Esophagus squamous epithelium (tissue), 5 donors: Measurements from ENCODE around the gene PZP. TPM values are rescaled to one million over a fixed set of nuclear protein-coding genes. Genes with fewer than 3 reads are reported as not detected.

Source experiments
- DNase-seq: peaks from one replicate; lab custom pipeline; 2025; lab: John Stamatoyannopoulos, UW
- H3K27ac ChIP-seq, 4 donors: fragments of 200-600 bp; sonication (generic); one replicate each; pipeline ENCODE4 v1.5.1; 2016 to 2019; ENCODE audit warnings: mild to moderate bottlenecking in 1 of 4
- H3K27me3 ChIP-seq, 4 donors: fragments of 200-600 bp; sonication (generic); 1 replicate in 3 of 4; 2 replicates in 1 of 4; pipeline versions ENCODE4 v1.5.1 to v1.6.0; 2017 to 2021; ENCODE audit warnings: antibody characterized with exemption in 1 of 4
- H3K36me3 ChIP-seq, 3 donors: fragments of 200-600 bp; sonication (generic); one replicate each; pipeline ENCODE4 v1.5.1; 2016 to 2019
- H3K4me1 ChIP-seq, 3 donors: fragments of 200-600 bp; sonication (generic); one replicate each; pipeline ENCODE4 v1.5.1; 2017 to 2019
- H3K4me3 ChIP-seq, 4 donors: fragments of 200-600 bp; sonication (generic); 1 replicate in 3 of 4; 2 replicates in 1 of 4; pipeline ENCODE4 v1.5.1; 2016 to 2019; ENCODE audit warnings: mild to moderate bottlenecking in 2 of 4, moderate library complexity in 1 of 4
- H3K9me3 ChIP-seq, 3 donors: fragments of 200-600 bp; sonication (generic); one replicate each; pipeline ENCODE4 v1.5.1; 2016 to 2019
- CTCF ChIP-seq, 6 experiments: fragments of 450-650 bp in 4 of 6; fragments of 200-600 bp in 2 of 6; sonication (generic) in 2 of 6; IDR thresholded peaks; one replicate each; pipeline ENCODE4 v1.5.1; 2016 to 2019; ENCODE audit warnings: antibody characterized with exemption in 6 of 6, mild to moderate bottlenecking in 4 of 6, moderate library complexity in 4 of 6
- POLR2A ChIP-seq, 4 donors: fragments of 450-650 bp; IDR thresholded peaks; one replicate each; pipeline ENCODE4 v1.6.1; 2017; ENCODE audit warnings: antibody characterized with exemption in 4 of 4, mild to moderate bottlenecking in 4 of 4, moderate library complexity in 3 of 4
- WGBS, 2 donors: methylation state at CpG; one replicate each; pipeline ENCODE4 v1.1.5; 2018; 5-methylcytosine and 5-hydroxymethylcytosine counted together
- intact Hi-C: fragments of 100-400 bp; cut with DNase I; formaldehyde crosslinking; loops from one replicate; pipeline ENCODE4 v1.15.0; 2022
- total RNA-seq, 4 donors: library from RNA; depleted of rRNA; stranded (reverse); fragments of >200 nt; gene quantifications; one replicate each; pipeline ENCODE4 v1.1.0, GENCODE V29; 2016
- donor health status: DM: yes; HTN: yes; CAD: no.

The PZP gene
- total RNA-seq, 4 donors from 2014 or later = not detected

GRCh38 chr12:9099552-9100190 lies 108.5 kb downstream of the PZP start:
- H3K36me3 ChIP-seq = peaks cover 0 to 77% (median 0%) of the 10 kb centered on the region in 3 donors
- no peaks in the 10 kb centered on the region for H3K9me3 ChIP-seq
- DNase-seq = no peak
- no peaks in the 10 kb centered on the region for H3K27me3 ChIP-seq
- no peaks in the 10 kb centered on the region for H3K4me1 ChIP-seq
- no peak overlapping the region for H3K4me3 ChIP-seq
- peak overlapping the region in 1 of 4 donors; percentile 28 for H3K27ac ChIP-seq
- intact Hi-C loops = no loop called here
- TF ChIP-seq CTCF (IDR thresholded peaks at IDR 0.05) = no peak
- no peak for TF ChIP-seq POLR2A (IDR thresholded peaks at IDR 0.05)
- WGBS, 2 donors = 93 to 96% methylated on average over 2 of the region's 2 CpGs

Other genes with a start within 250 kb of the PZP start
- gene KLRG1, start 218.8 kb downstream of the PZP start, total RNA-seq = 1 to 10 TPM in 1 of 4 donors, under 1 TPM in 3; 0.48 to 2.7 (median 0.75) TPM
- gene A2M, start 92.5 kb downstream of the PZP start, total RNA-seq = 100 to 1,000 TPM in 2 of 4 donors, 10 to 100 TPM in 2; 14.7 to 467 (median 92.4) TPM